Endothelial cell of umbilical vein (primary cell): ENCODE results near the gene PHAX. TPM values are rescaled to one million over a fixed set of nuclear protein-coding genes. Genes with fewer than 3 reads are reported as not detected.

Source experiments
- BruUV-seq: library from RNA; stranded (reverse); fragments of 400-500 nt; replicated peaks from 2 replicates; lab custom pipeline; 2021; lab: Mats Ljungman, UMichigan
- CTCF ChIA-PET: fragments of 300-600, 350-600 bp; sonication (Branson Sonifier 250); formaldehyde crosslinking; loops from one replicate; lab custom pipeline; 2021; ENCODE audit warnings: antibody characterized with exemption, inconsistent platforms; lab: Charles Lee
- POLR2A ChIA-PET: fragments of 300-600, 350-600 bp; sonication (Branson Sonifier 250); formaldehyde crosslinking; loops from one replicate; lab custom pipeline; 2021; ENCODE audit warnings: antibody characterized with exemption, inconsistent platforms; lab: Charles Lee
- DNase-seq: peaks from one replicate; pipeline ENCODE4 v3.0.0-alpha.2; 2011; ENCODE audit warnings: low read depth, low spot score
- FAIRE-seq: peaks from 2 replicates; lab custom pipeline; 2011; peaks lifted over from hg19 to GRCh38; lab: Jason Lieb, UNC
- H2AFZ ChIP-seq: 2 replicates; pipeline ENCODE4 v1.6.0; 2012; ENCODE audit warnings: low read depth, low read length, control low read depth, inconsistent platforms
- H3K27ac ChIP-seq: 2 replicates; pipeline ENCODE4 v1.5.1; 2011; ENCODE audit warnings: low read depth, mild to moderate bottlenecking, control low read depth, low read length, moderate library complexity; ENCODE audit not compliant: insufficient read depth
- H3K27me3 ChIP-seq, 2 experiments: 2 replicates each; pipeline versions ENCODE4 v1.6.0 to v1.6.1; 2011; ENCODE audit warnings: low read length in 2 of 2, mixed read lengths in 1 of 2; ENCODE audit not compliant: control insufficient read depth in 2 of 2, insufficient read depth in 2 of 2
- H3K36me3 ChIP-seq, 2 experiments: 2 replicates in 1 of 2; 3 replicates in 1 of 2; pipeline ENCODE4 v1.5.1; 2011; ENCODE audit warnings: low read length in 2 of 2, mild to moderate bottlenecking in 1 of 2, moderate library complexity in 1 of 2; ENCODE audit not compliant: control insufficient read depth in 2 of 2, insufficient read depth in 2 of 2; ENCODE audit errors: extremely low read depth in 1 of 2
- H3K4me1 ChIP-seq: 3 replicates; pipeline ENCODE4 v1.5.1; 2011; ENCODE audit warnings: mild to moderate bottlenecking, low read length; ENCODE audit not compliant: control insufficient read depth, insufficient read depth; ENCODE audit errors: extremely low read depth
- H3K4me2 ChIP-seq: 2 replicates; pipeline ENCODE4 v1.6.1; 2011; ENCODE audit warnings: low read length, control low read depth, mixed read lengths; ENCODE audit not compliant: insufficient read depth
- H3K4me3 ChIP-seq, 3 experiments: fragments of 200-600 bp in 1 of 3; sonication (generic), shearing (Covaris generic) in 1 of 3; replicated peaks in 1 of 3; 2 replicates each; pipeline ENCODE4 v1.5.1; 2011 to 2016; ENCODE audit warnings: control low read depth in 3 of 3, low read length in 3 of 3, mild to moderate bottlenecking in 2 of 3, inconsistent platforms in 1 of 3, low read depth in 1 of 3, moderate library complexity in 1 of 3; ENCODE audit not compliant: insufficient read depth in 1 of 3
- H3K79me2 ChIP-seq: 2 replicates; pipeline ENCODE4 v1.6.0; 2012; ENCODE audit warnings: low read length, inconsistent platforms; ENCODE audit not compliant: control insufficient read depth, insufficient read depth
- H3K9ac ChIP-seq: replicated peaks from 2 replicates; pipeline ENCODE3; 2011; ENCODE audit warnings: low read length, control low read depth; ENCODE audit not compliant: insufficient read depth; ENCODE audit errors: extremely low read depth
- H3K9me1 ChIP-seq: replicated peaks from 3 replicates; pipeline ENCODE4 v1.6.0; 2011; ENCODE audit warnings: mild to moderate bottlenecking, low read length; ENCODE audit not compliant: control insufficient read depth, insufficient read depth; ENCODE audit errors: extremely low read depth
- H3K9me3 ChIP-seq: replicated peaks from 2 replicates; pipeline ENCODE4 v1.5.1; 2012; ENCODE audit warnings: low read length, inconsistent platforms; ENCODE audit not compliant: control insufficient read depth, insufficient read depth
- H4K20me1 ChIP-seq: replicated peaks from 2 replicates; pipeline ENCODE3; 2011; ENCODE audit warnings: mild to moderate bottlenecking, low read length; ENCODE audit not compliant: control insufficient read depth, insufficient read depth; ENCODE audit errors: extremely low read depth
- EZH2 ChIP-seq: IDR thresholded peaks from 2 replicates; pipeline ENCODE4 v1.6.1; 2012; ENCODE audit warnings: borderline replicate concordance, low read depth, mild to moderate bottlenecking, moderate library complexity, low read length, inconsistent platforms; ENCODE audit not compliant: severe bottlenecking
- FOS ChIP-seq: IDR thresholded peaks from 2 replicates; pipeline ENCODE4 v1.6.1; 2011; ENCODE audit warnings: mild to moderate bottlenecking, low read length, moderate library complexity, borderline replicate concordance; ENCODE audit not compliant: insufficient read depth
- GATA2 ChIP-seq: IDR thresholded peaks from 2 replicates; pipeline ENCODE4 v1.7.0; 2011; ENCODE audit warnings: low read depth, mild to moderate bottlenecking, moderate library complexity, mixed read lengths, low read length; ENCODE audit not compliant: insufficient read length, insufficient read depth
- JUN ChIP-seq: IDR thresholded peaks from 2 replicates; pipeline ENCODE4 v1.6.1; 2011; ENCODE audit warnings: borderline replicate concordance, low read depth; ENCODE audit not compliant: insufficient read length, insufficient read depth
- MYC ChIP-seq: IDR thresholded peaks from one replicate; pipeline ENCODE4 v1.6.1; 2011; ENCODE audit warnings: mild to moderate bottlenecking, low read depth, low read length
- POLR2A ChIP-seq: IDR thresholded peaks from 2 replicates; pipeline ENCODE4 v1.6.1; 2012; ENCODE audit warnings: low read depth, mild to moderate bottlenecking, control low read depth, low read length
- POLR2AphosphoS5 ChIP-seq: IDR thresholded peaks from 2 replicates; pipeline ENCODE4 v1.6.1; 2012; ENCODE audit warnings: low read depth, mild to moderate bottlenecking, control low read depth, low read length, moderate library complexity; ENCODE audit not compliant: insufficient read depth
- dilution Hi-C: fragments of 300-500 bp; cut with MboI; formaldehyde crosslinking; loops from one replicate; pipeline ENCODE4 v1.15.0; 2019; ENCODE audit warnings: low sequenced_read_pairs; ENCODE audit not compliant: extremely low pct_ligation_motif_present
- intact Hi-C: fragments of 100-400 bp; cut with micrococcal nuclease; formaldehyde crosslinking; loops from one replicate; pipeline ENCODE4 v1.10.0; 2022
- polyA plus RNA-seq, 4 experiments: library from polyadenylated mRNA; depleted of rRNA in 3 of 4; stranded (reverse) in 3 of 4; unstranded in 1 of 4; fragments of >200 nt; gene quantifications; 2 replicates each; pipeline versions ENCODE4 v1.2.1 to v1.2.3, GENCODE V29; 2011 to 2012; ENCODE audit warnings: missing spikeins in 1 of 4
- total RNA-seq: library from RNA; stranded (reverse); gene quantifications from 2 replicates; pipeline ENCODE4 v1.2.3, GENCODE V29; 2021
- TF ChIP-seq, protein P1 (sequence below): IDR thresholded peaks from 2 replicates; pipeline ENCODE4 v1.6.1; 2011; ENCODE audit not compliant: insufficient read depth, insufficient read length
- TF ChIP-seq, protein P2 (sequence below), 2 donors: IDR thresholded peaks; 1 replicate in 1 of 2; 2 replicates in 1 of 2; pipeline ENCODE4 v1.5.1; 2011; ENCODE audit warnings: low read length in 2 of 2, mild to moderate bottlenecking in 2 of 2, moderate library complexity in 2 of 2, control low read depth in 1 of 2, inconsistent platforms in 1 of 2, low read depth in 1 of 2; ENCODE audit not compliant: insufficient read depth in 1 of 2; ENCODE audit errors: extremely low read depth in 1 of 2

Gene PHAX
- total and polyA plus RNA-seq, 2 donors (not counting 3 experiments of a cell fraction or from before 2014, with no cell fraction given), result 33.0 to 51.2 TPM

DNA sequence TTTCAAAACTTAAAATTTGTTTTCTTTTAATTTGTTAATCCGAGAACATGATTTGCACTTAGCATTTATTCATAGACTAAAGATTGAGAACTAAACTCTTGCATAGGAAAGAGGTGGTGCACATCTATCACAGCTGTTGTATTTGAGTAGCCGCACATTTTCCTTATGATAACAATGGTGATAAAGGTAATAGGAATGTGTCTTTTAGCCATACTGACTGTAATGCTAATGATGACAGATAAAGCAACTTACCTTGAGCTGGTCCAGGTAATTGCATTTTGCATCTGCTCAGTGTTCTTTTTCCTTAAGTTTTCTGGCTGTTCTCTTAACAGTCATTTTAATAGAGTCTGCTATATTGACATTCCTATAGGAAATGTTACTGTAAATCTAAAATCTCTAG is 19.0 kb downstream of the PHAX start:
- no peak overlapping the region for H2AFZ ChIP-seq
- FAIRE-seq, result no peak
- H3K9me1 ChIP-seq, result no peaks in the 10 kb centered on the region
- H3K27ac ChIP-seq, result no peak overlapping the region
- no peaks in the 10 kb centered on the region for H4K20me1 ChIP-seq
- no peak overlapping the region for H3K9ac ChIP-seq
- no peak overlapping the region for H3K4me3 ChIP-seq
- CTCF ChIA-PET, result no interaction called here
- no peaks in the 10 kb centered on the region for H3K9me3 ChIP-seq
- peaks cover 4 to 5% of the 10 kb centered on the region in 2 experiments for H3K36me3 ChIP-seq
- POLR2A ChIA-PET, result no interaction called here
- peaks cover 7% of the 10 kb centered on the region for H3K4me1 ChIP-seq
- H3K79me2 ChIP-seq, result peaks cover 8% of the 10 kb centered on the region
- TF ChIP-seq FOS (no peak), MYC (no peak), JUN (no peak), EZH2 (no peak), GATA2 (no peak), POLR2A (no peak), POLR2AphosphoS5 (no peak)
- TF ChIP-seq, protein P1, sequence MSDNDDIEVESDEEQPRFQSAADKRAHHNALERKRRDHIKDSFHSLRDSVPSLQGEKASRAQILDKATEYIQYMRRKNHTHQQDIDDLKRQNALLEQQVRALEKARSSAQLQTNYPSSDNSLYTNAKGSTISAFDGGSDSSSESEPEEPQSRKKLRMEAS, result no peak
- TF ChIP-seq, protein P2, sequence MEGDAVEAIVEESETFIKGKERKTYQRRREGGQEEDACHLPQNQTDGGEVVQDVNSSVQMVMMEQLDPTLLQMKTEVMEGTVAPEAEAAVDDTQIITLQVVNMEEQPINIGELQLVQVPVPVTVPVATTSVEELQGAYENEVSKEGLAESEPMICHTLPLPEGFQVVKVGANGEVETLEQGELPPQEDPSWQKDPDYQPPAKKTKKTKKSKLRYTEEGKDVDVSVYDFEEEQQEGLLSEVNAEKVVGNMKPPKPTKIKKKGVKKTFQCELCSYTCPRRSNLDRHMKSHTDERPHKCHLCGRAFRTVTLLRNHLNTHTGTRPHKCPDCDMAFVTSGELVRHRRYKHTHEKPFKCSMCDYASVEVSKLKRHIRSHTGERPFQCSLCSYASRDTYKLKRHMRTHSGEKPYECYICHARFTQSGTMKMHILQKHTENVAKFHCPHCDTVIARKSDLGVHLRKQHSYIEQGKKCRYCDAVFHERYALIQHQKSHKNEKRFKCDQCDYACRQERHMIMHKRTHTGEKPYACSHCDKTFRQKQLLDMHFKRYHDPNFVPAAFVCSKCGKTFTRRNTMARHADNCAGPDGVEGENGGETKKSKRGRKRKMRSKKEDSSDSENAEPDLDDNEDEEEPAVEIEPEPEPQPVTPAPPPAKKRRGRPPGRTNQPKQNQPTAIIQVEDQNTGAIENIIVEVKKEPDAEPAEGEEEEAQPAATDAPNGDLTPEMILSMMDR (IDR thresholded peaks at IDR 0.05; ENCODE audit: extremely low read depth in 1 of 2, insufficient read depth in 1 of 2, low read depth in 1 of 2, low read length in 2 of 2), result no peak
- no peak for DNase-seq
- H3K4me2 ChIP-seq, result no peak overlapping the region
- dilution Hi-C loops, result no loop called here
- no TSS peak for BruUV-seq
- no peaks in the 10 kb centered on the region for H3K27me3 ChIP-seq
- intact Hi-C loops, result no loop called here
